HEK293 (cell line): ENCODE data around the gene RPS6KA1.

Source experiments
- CTCF ChIP-seq: fragments of 450-650 bp; formaldehyde crosslinking; IDR thresholded peaks from 2 replicates; pipeline ENCODE4 v1.5.1; 2016; ENCODE audit warnings: missing biosample characterization, missing genetic modification characterization
- MYNN ChIP-seq: fragments of 450-650 bp; formaldehyde crosslinking; IDR thresholded peaks from 2 replicates; pipeline ENCODE4 v1.5.1; 2016; ENCODE audit warnings: missing biosample characterization, missing genetic modification characterization, borderline replicate concordance
- PRDM1 ChIP-seq: fragments of 450-650 bp; formaldehyde crosslinking; IDR thresholded peaks from 2 replicates; pipeline ENCODE4; 2016; ENCODE audit warnings: missing biosample characterization, missing genetic modification characterization
- YY1 ChIP-seq: fragments of 450-650 bp; formaldehyde crosslinking; IDR thresholded peaks from 2 replicates; pipeline ENCODE4 v1.5.1; 2018; ENCODE audit warnings: missing biosample characterization, missing genetic modification characterization
- ZBTB10 ChIP-seq: fragments of 450-650 bp; formaldehyde crosslinking; IDR thresholded peaks from 2 replicates; pipeline ENCODE4 v1.5.1; 2016; ENCODE audit warnings: missing biosample characterization, missing genetic modification characterization
- ZNF112 ChIP-seq: fragments of 450-650 bp; formaldehyde crosslinking; IDR thresholded peaks from 2 replicates; pipeline ENCODE4 v1.5.0; 2017; ENCODE audit warnings: missing biosample characterization, missing genetic modification characterization
- ZNF324 ChIP-seq: fragments of 450-650 bp; formaldehyde crosslinking; IDR thresholded peaks from 2 replicates; pipeline ENCODE4 v1.5.1; 2016; ENCODE audit warnings: missing biosample characterization, missing genetic modification characterization
- ZNF354C ChIP-seq: fragments of 450-650 bp; formaldehyde crosslinking; IDR thresholded peaks from 2 replicates; pipeline ENCODE4 v1.5.1; 2016; ENCODE audit warnings: missing biosample characterization, missing genetic modification characterization, low read depth, borderline replicate concordance
- ZNF423 ChIP-seq: fragments of 450-650 bp; formaldehyde crosslinking; IDR thresholded peaks from 2 replicates; pipeline ENCODE4 v1.5.1; 2016; ENCODE audit warnings: missing biosample characterization, missing genetic modification characterization
- ZNF560 ChIP-seq: fragments of 450-650 bp; formaldehyde crosslinking; IDR thresholded peaks from 2 replicates; pipeline ENCODE4 v1.5.1; 2017; ENCODE audit warnings: missing biosample characterization, missing genetic modification characterization, borderline replicate concordance

- TF ChIP-seq ZNF423 (tag by site-specific recombination) (no peak), CTCF (tag by site-specific recombination) (no peak), ZBTB10 (no peak), ZNF560 (tag by site-specific recombination) (no peak), ZNF324 (tag by site-specific recombination) (no peak), MYNN (tag by site-specific recombination) (no peak), ZNF354C (tag by site-specific recombination) (no peak), YY1 (tag by site-specific recombination) (no peak), PRDM1 (no peak), ZNF112 (tag by site-specific recombination) (no peak)
Observed at GRCh38 chr1:26583646-26584485, 54.3 kb downstream of the RPS6KA1 start.
